HK-2 (cell line): ENCODE data around the gene MAN1A1.

Experiments used
- DNase-seq: peaks from one replicate; pipeline ENCODE4 v3.0.0-alpha.2; 2018; ENCODE audit not compliant: unreplicated experiment

MAN1A1 gene

GRCh38 chr6:119195204-119195603 is 154.4 kb downstream of the MAN1A1 start:
- DNase-seq = no peak

GRCh38 chr6:119193707-119194106 is 155.9 kb downstream of the MAN1A1 start:
- no peak for DNase-seq

GRCh38 chr6:119192200-119192599 is 157.4 kb downstream of the MAN1A1 start:
- no peak for DNase-seq

- no peak for DNase-seq
These were observed 159.4 kb downstream of the MAN1A1 start for GRCh38 chr6:119190176-119190575.

GRCh38 chr6:119189498-119189897 is 160.1 kb downstream of the MAN1A1 start:
- no peak for DNase-seq

- no peak for DNase-seq
These were observed 162.0 kb downstream of the MAN1A1 start for GRCh38 chr6:119187596-119187995.

- no peak for DNase-seq
These were observed 163.1 kb downstream of the MAN1A1 start for GRCh38 chr6:119186490-119186889.

GRCh38 chr6:119184008-119184648 is 165.4 kb downstream of the MAN1A1 start:
- no peak for DNase-seq

- DNase-seq = no peak
These were observed 166.1 kb downstream of the MAN1A1 start for GRCh38 chr6:119183457-119183856.

- DNase-seq = no peak
These were observed 166.7 kb downstream of the MAN1A1 start for GRCh38 chr6:119182875-119183274.

GRCh38 chr6:119182216-119182803 is 167.3 kb downstream of the MAN1A1 start:
- DNase-seq = no peak

- no peak for DNase-seq
These were observed 168.5 kb downstream of the MAN1A1 start for GRCh38 chr6:119181046-119181445.

GRCh38 chr6:119179842-119180241 is 169.7 kb downstream of the MAN1A1 start:
- DNase-seq = no peak

- DNase-seq = no peak
These were observed 170.5 kb downstream of the MAN1A1 start for GRCh38 chr6:119179062-119179461.

GRCh38 chr6:119176445-119176844 is 173.1 kb downstream of the MAN1A1 start:
- DNase-seq = no peak

- DNase-seq = no peak
These were observed 174.4 kb downstream of the MAN1A1 start for GRCh38 chr6:119174879-119175817.

GRCh38 chr6:119174085-119174445 is 175.5 kb downstream of the MAN1A1 start:
- no peak for DNase-seq

- no peak for DNase-seq
These were observed 176.1 kb downstream of the MAN1A1 start for GRCh38 chr6:119173249-119174084.

- no peak for DNase-seq
These were observed 176.7 kb downstream of the MAN1A1 start for GRCh38 chr6:119172824-119173223.

GRCh38 chr6:119171864-119172588 is 177.5 kb downstream of the MAN1A1 start:
- no peak for DNase-seq
